SK-N-SH (cell line): ENCODE results near the gene DCHS1. TPM values are rescaled to one million over a fixed set of nuclear protein-coding genes. Genes with fewer than 3 reads are reported as not detected.

ENCODE experiments used
- polyA plus RNA-seq, 3 experiments: library from polyadenylated mRNA; depleted of rRNA; stranded (reverse); fragments of >200 nt; gene quantifications; 2 replicates each; pipeline ENCODE4 v1.2.3, GENCODE V29; 2012

The DCHS1 gene
- polyA plus RNA-seq, 1 of the 3 experiments (the other 2 are of a cell fraction), result 5.7 TPM

Other genes starting within 250 kb of the DCHS1 start
- 32.9 and 35.9 TPM in 2 replicates for gene APBB1, start 236.7 kb downstream of the DCHS1 start, polyA plus RNA-seq (2012; rRNA removed)
- gene HPX, start 214.8 kb downstream of the DCHS1 start, polyA plus RNA-seq (2012; rRNA removed), result 1.8 and 2.3 TPM in 2 replicates
- gene TRIM3, start 181.9 kb downstream of the DCHS1 start, polyA plus RNA-seq (2012; rRNA removed), result 22.8 and 26.6 TPM in 2 replicates
- 128 and 162 TPM in 2 replicates for gene ARFIP2, start 174.5 kb downstream of the DCHS1 start, polyA plus RNA-seq (2012; rRNA removed)
- 26.2 and 33.1 TPM in 2 replicates for gene TIMM10B, start 174.3 kb downstream of the DCHS1 start, polyA plus RNA-seq (2012; rRNA removed)
- 5.3 and 7.6 TPM in 2 replicates for gene DNHD1, start 158.5 kb downstream of the DCHS1 start, polyA plus RNA-seq (2012; rRNA removed)
- gene RRP8, start 52.2 kb downstream of the DCHS1 start, polyA plus RNA-seq (2012; rRNA removed), result 7.8 and 8.6 TPM in 2 replicates
- 241 and 268 TPM in 2 replicates for gene ILK, start 52.0 kb downstream of the DCHS1 start, polyA plus RNA-seq (2012; rRNA removed)
- gene TAF10, start 43.6 kb downstream of the DCHS1 start, polyA plus RNA-seq (2012; rRNA removed), result 163 and 213 TPM in 2 replicates
- gene TPP1, start 36.4 kb downstream of the DCHS1 start, polyA plus RNA-seq (2012; rRNA removed), result 94.0 and 105 TPM in 2 replicates
- gene MRPL17, start 27.5 kb upstream of the DCHS1 start, polyA plus RNA-seq (2012; rRNA removed), result 88.3 and 88.6 TPM in 2 replicates
- gene OR2AG2, start 116.2 kb upstream of the DCHS1 start, polyA plus RNA-seq (2012; rRNA removed), result not detected in 2 replicates
- gene OR2AG1, start 127.2 kb upstream of the DCHS1 start, polyA plus RNA-seq (2012; rRNA removed), result not detected in 2 replicates
- not detected in 2 replicates for gene OR6A2, start 143.9 kb upstream of the DCHS1 start, polyA plus RNA-seq (2012; rRNA removed)
- gene OR10A5, start 189.9 kb upstream of the DCHS1 start, polyA plus RNA-seq (2012; rRNA removed), result not detected in 2 replicates
- not detected in 2 replicates for gene OR10A2, start 207.2 kb upstream of the DCHS1 start, polyA plus RNA-seq (2012; rRNA removed)
- gene OR10A4, start 220.8 kb upstream of the DCHS1 start, polyA plus RNA-seq (2012; rRNA removed), result not detected in 2 replicates
- gene OR2D2, start 236.7 kb upstream of the DCHS1 start, polyA plus RNA-seq (2012; rRNA removed), result not detected in 2 replicates